ENCODE measurements around the gene CDC42SE2. TPM values are rescaled to one million over a fixed set of nuclear protein-coding genes. Genes with fewer than 3 reads are reported as not detected.
"Not testable (repeated sequence)": the region's sequence is repeated elsewhere in the genome, so short reads cannot be mapped to it uniquely, and the experiment has no call there.

Gene CDC42SE2
- total RNA-seq, 2 donors from 2014 or later = 74.2 to 110 TPM

DNA sequence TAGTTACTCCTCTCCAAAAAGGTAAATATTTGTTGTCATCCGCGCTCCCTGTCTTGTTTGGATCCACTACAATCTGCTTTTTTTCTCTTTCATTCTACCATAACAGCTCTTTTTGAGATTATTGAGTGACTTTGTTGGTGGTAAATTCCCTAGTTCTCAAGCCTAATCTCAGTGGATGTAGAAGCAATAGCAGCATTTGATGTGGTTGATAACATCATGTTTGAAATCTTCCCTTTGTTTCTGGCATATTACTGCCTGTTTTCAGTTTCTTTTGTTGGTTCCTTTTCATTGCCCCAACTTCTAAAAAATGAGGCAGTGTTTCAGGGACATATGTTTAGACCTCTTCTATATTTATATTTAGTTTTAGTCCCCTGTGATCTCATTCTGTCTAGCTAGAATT is 8.9 kb downstream of the CDC42SE2 start:
- TF ChIP-seq, protein P1, sequence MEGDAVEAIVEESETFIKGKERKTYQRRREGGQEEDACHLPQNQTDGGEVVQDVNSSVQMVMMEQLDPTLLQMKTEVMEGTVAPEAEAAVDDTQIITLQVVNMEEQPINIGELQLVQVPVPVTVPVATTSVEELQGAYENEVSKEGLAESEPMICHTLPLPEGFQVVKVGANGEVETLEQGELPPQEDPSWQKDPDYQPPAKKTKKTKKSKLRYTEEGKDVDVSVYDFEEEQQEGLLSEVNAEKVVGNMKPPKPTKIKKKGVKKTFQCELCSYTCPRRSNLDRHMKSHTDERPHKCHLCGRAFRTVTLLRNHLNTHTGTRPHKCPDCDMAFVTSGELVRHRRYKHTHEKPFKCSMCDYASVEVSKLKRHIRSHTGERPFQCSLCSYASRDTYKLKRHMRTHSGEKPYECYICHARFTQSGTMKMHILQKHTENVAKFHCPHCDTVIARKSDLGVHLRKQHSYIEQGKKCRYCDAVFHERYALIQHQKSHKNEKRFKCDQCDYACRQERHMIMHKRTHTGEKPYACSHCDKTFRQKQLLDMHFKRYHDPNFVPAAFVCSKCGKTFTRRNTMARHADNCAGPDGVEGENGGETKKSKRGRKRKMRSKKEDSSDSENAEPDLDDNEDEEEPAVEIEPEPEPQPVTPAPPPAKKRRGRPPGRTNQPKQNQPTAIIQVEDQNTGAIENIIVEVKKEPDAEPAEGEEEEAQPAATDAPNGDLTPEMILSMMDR (IDR thresholded peaks at IDR 0.05) = no peak
- intact Hi-C loops (cut with DNase I) = no loop called here

DNA sequence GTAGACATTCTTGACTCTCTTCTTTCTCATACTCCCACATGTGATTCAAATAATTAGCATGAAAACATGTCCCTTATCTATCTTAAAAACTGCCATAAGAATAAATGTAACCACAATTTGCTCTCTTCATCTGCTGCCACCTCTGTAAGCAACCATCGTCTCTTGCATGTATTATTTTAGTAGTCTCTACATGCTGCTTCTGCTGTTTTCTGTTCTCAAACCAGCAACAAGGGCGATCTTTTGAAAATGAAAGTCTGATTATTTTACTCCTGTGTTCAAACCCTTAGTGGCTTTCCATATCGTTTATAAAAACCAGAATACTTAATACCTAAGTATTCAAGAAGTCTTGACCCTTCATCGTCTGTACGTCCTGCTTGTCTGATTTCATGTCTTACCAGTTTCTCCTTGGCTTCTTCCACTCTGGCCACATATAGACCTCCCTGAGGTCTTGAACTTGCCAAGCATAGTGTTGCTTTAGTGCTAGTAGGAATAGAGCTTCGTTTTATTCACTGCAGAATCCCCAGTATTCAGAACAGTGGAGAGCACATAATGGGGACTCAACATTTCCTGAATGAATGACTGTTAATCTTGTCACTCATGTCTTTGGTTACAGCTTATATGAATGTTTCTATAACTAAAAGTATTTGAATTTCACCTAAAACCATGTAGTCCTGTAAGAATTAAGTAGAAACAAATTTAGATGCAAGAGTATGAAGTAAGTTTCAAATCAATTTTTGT is 10.6 kb downstream of the CDC42SE2 start:
- Histone ChIP-seq H3K4me1 (peaks cover 5% of the 10 kb centered on the region), H3K27ac (peak overlapping the region; percentile 0)
- intact Hi-C loops (cut with DNase I) = no loop called here

More for the DNA sequence above, 8.9 kb downstream of the CDC42SE2 start:
- Histone ChIP-seq H3K27me3 (no peaks in the 10 kb centered on the region), H3K27ac (peak overlapping the region; percentile 11), H3K36me3 (no peaks in the 10 kb centered on the region), H3K9ac (ENCODE audit: low read depth in 2 of 2, low read length in 2 of 2) (no peak overlapping the region), H3K4me3 (no peak overlapping the region), H3K9me3 (no peaks in the 10 kb centered on the region), H3K4me1 (no peaks in the 10 kb centered on the region)
- no peak for DNase-seq

DNA sequence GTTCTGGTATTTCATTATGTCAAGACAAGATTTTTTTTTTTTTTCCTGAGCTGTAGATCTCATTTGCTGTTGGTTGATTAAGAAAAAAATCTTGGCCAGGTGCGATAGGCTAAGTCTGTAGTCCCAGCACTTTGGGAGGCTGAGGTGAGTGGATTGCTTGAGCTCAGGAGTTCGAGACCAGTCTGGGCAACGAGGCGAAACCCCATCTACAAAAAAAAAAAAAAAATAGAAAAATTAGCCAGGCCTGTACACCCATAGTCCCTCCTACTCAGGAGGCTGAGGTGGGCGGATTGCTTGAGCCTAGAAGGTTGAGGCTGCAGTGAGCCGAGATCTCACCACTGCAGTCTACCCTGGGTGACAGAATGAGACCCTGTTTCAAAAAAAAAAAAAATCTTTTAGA is 12.2 kb downstream of the CDC42SE2 start:
- no peaks in the 10 kb centered on the region for H3K36me3 ChIP-seq
- H3K4me3 ChIP-seq = no peak overlapping the region
- intact Hi-C loops (cut with DNase I) = no loop called here
- no peak overlapping the region for H3K27ac ChIP-seq
- no peaks in the 10 kb centered on the region for H3K27me3 ChIP-seq
- H3K9me3 ChIP-seq = no peaks in the 10 kb centered on the region
- H3K4me1 ChIP-seq = peaks cover 9% of the 10 kb centered on the region
- TF ChIP-seq, protein P1 (IDR thresholded peaks at IDR 0.05) = no peak
- H3K9ac ChIP-seq (ENCODE audit: low read depth in 2 of 2, low read length in 2 of 2) = no peak overlapping the region
- no peak for DNase-seq

More for the DNA sequence above, 10.6 kb downstream of the CDC42SE2 start:
- Histone ChIP-seq H3K27me3 (no peaks in the 10 kb centered on the region), H3K9ac (ENCODE audit: low read depth in 2 of 2, low read length in 2 of 2) (no peak overlapping the region), H3K9me3 (no peaks in the 10 kb centered on the region), H3K4me3 (no peak overlapping the region), H3K36me3 (no peaks in the 10 kb centered on the region)
- TF ChIP-seq, protein P1 (IDR thresholded peaks at IDR 0.05) = no peak
- DNase-seq = no peak

DNA sequence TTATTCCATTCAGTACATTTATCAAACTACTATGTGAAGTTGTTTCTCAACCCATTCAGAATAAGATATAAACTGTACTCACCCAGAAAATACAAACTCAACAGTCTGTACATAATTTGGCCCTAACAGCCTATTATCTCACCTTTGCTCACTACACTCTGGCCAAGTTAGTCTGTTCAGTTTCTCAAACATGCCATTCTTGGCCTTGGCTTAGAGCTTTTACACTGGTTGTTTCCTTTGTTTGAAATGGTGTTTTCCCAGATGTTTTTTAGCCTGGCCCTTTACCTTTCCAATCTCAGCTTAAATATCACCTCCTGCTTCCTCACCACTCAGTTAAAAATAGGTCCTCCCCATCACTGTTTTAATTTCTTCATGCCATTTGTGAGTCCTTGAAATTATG is 13.6 kb downstream of the CDC42SE2 start:
- no peak overlapping the region for H3K9ac ChIP-seq (ENCODE audit: low read depth in 2 of 2, low read length in 2 of 2)
- H3K27me3 ChIP-seq = no peaks in the 10 kb centered on the region
- no peaks in the 10 kb centered on the region for H3K36me3 ChIP-seq
- DNase-seq = no peak
- TF ChIP-seq, protein P1 (IDR thresholded peaks at IDR 0.05) = no peak
- peaks cover 9% of the 10 kb centered on the region for H3K4me1 ChIP-seq
- no peak overlapping the region for H3K4me3 ChIP-seq
- H3K9me3 ChIP-seq = no peaks in the 10 kb centered on the region
- intact Hi-C loops (cut with DNase I) = no loop called here
- no peak overlapping the region for H3K27ac ChIP-seq

DNA sequence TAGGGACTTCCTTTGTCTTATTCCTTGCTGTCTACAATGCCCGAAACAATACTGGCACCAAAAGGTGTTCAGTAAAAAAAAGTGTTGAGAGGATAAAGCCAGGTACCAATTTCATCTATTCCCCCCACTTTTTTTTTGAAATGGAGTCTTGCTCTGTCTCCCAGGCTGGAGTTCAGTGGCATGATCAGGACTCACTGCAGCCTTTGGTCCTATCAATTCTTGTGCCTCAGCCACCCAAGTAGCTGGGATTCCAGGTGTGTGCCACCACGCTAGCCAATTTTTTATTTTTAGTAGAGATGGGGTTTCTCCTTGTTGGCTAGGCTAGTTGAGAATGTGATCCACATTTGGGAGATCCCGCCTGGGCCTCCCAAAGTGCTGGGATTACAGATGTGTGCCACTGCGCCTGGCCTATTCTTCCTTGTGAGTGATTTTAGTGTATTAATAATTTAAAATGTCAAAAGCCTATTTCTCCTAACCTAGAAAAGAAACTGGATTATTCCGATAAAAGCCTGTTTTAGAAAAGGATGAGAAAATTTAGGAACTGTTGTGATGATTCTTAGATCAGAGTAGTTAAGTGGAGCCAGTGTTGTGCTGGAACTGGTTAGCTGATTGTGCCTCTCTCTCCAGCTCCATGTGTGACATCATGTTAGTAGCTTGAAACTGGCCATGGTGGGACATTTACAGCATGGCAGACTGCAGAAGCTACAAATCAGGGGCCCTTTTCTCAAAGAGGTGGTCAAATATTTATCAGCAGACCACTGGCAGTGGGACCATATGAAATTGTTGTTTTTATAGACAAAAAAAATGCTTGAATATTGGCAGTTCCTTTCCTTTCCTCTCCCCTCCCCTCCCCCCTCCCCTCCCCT is 14.3 kb downstream of the CDC42SE2 start:
- Histone ChIP-seq H3K4me1 (peaks cover 9% of the 10 kb centered on the region), H3K4me3 (no peak overlapping the region), H3K27ac (no peak overlapping the region), H3K36me3 (no peaks in the 10 kb centered on the region), H3K9me3 (no peaks in the 10 kb centered on the region), H3K9ac (ENCODE audit: low read depth in 2 of 2, low read length in 2 of 2) (no peak overlapping the region), H3K27me3 (no peaks in the 10 kb centered on the region)
- DNase-seq = no peak
- TF ChIP-seq, protein P1 (IDR thresholded peaks at IDR 0.05) = no peak
- intact Hi-C loops (cut with DNase I) = no loop called here

DNA sequence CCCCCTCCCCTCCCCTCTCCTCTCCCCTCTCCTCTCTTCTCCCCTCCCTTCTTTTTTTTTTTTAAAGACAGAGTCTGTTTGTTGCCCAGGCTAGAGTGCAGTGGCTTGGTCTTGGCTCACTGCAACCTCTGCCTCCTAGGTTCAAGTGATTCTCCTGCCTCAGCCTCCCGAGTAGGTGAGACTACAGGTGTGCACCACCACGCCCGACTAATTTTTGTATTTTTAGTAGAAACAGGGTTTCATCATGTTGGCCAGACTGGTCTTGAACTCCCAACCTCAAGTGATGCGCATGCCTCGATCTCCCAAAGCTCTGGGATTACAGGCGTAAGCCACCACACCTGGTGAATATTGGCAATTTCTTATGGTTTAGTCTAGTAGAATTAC is 14.9 kb downstream of the CDC42SE2 start:
- H3K27me3 ChIP-seq; H3K4me1 ChIP-seq; H3K9me3 ChIP-seq; H3K4me3 ChIP-seq; H3K9ac ChIP-seq (ENCODE audit: low read depth in 2 of 2, low read length in 2 of 2); H3K36me3 ChIP-seq; DNase-seq; intact Hi-C loops (cut with DNase I): not testable (repeated sequence)
- H3K27ac ChIP-seq = peak overlapping the region; percentile 35
